ENCODE data around the gene SAPCD2.
"Not testable (repeated sequence)": the region's sequence is repeated elsewhere in the genome, so short reads cannot be mapped to it uniquely, and the experiment has no call there.

The SAPCD2 gene

DNA sequence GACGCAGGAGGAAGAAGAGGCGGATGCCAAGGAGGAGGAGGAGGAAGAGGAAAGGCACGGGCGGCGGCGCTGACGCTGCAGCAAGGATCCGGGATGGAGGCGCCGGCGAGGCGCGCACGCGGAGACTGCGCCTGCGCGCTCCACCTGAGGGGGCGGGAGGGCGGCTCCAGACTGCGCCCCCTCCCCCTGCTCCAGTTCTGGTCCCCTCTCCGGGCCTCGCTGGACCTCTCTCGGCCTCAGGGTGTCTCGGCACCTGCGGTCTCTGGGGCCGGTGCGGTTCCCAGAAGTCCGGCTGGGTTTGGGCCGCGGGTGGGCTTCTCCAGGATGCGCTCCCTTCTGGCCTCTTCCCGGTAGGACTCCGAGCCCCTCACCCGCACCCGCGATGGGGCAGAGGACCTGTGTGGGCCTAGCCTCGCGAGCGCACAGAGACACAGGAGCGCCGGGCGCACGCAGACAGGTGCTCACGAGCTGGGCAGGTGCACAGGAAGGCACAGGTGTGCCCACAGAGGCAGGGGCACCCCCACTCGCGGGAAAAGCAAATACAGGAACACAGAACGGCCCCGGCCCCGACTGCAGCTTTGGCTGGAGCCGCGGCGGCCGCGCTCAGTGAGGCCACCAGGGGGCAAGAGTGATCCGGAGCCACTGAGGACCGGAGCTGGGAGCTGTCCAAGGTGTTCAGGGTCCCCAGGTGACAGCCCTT, 24.1 kb downstream of the SAPCD2 start, which contains the start of gene NPDC1:
NPDC1 (minus strand) TSS at position 90 of the 700 bp plus-strand sequence. CDS start 188 bp downstream, outside the sequence.
- DNase-seq, result no peak

DNA sequence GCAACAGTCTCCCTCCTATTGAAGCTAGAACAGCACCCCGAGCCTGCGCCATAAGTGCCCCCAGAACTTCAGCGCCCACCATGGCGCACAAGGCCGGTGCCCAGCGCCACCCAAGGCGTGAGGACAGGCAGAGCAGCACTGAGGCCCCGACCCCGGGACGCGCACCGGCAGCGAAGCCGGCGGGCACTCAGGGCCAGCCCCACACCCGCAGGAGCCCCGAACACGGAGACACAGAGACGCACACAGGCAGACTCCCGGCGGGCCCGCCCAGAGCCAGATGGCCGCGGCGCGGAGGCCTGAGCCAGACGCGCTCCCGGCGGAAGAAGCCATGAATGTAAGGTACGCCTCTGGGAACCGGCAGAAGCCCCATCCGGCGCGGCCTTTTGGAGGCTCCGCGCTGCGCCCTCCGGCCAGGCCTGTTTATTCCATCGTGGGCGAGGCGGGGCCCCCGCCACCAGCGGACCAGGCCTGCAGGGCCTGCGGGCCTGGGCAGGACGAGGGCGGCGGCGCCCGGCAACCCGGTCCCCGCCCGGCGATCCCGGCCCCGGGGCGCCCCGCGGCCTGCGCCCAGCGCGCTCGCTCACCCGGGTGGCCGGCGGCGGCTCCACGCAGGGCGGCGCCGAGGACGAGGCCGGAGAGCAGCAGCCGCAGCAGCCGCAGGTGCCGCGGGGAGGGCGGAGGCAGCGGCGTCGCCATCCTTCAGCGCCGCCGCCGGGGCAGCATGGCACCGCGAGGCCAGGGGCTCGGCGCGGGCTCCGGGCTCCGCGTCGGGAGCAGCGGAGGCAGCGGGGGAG, 24.9 kb downstream of the SAPCD2 start:
- DNase-seq, result no peak

DNA sequence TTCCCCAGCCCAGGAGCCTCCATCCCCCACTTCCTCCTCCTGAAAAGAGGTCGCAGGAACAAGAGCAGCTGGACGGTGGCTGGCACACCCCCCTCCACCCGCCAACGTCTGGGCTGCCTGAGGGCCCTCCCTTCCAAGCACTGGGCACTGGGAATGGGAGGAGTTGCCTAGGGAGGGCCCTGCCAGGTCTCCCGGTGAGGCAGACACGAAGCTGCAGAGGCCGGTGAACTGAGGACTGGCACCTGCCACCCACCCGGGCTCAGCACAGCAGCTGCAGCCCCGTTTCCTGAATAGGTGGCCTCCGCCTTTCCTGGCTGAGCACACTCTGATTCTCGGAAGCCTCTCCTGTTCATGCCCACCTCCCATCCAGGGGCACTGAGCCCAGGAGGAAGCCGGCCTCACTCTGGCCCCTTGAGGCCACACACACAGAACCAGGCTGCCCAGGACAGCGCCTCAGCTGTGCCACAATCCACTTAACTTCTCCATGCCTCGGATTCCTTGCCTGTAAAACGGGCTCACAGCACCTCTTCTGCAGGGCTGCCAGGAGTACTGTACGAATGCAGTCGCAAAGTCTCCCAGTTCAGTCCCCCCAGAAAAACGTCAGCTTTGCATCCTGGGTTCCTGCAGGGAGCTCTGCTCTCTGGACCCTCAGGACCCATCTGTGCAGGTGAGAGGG, 25.7 kb downstream of the SAPCD2 start:
- no peak for DNase-seq

DNA sequence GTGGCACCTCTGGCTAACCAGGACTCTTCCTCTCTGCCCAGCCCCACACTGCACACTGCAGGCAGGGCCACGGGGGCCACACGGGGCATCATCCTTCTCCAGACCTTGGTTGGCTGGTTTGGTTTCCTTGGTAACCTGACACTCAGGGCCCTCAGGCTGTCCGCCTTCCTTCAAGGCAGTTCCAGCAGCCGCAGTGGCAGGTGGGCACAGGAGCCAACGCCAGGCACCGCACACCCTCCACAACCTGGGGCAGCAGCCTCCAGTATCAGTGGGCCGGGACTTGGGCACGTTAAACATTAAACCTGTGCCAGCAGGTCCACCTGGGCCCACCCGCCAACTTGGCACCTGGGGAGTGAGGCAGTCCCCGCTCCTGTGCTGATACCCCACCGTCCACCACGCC, 26.3 kb downstream of the SAPCD2 start:
- DNase-seq, result no peak

DNA sequence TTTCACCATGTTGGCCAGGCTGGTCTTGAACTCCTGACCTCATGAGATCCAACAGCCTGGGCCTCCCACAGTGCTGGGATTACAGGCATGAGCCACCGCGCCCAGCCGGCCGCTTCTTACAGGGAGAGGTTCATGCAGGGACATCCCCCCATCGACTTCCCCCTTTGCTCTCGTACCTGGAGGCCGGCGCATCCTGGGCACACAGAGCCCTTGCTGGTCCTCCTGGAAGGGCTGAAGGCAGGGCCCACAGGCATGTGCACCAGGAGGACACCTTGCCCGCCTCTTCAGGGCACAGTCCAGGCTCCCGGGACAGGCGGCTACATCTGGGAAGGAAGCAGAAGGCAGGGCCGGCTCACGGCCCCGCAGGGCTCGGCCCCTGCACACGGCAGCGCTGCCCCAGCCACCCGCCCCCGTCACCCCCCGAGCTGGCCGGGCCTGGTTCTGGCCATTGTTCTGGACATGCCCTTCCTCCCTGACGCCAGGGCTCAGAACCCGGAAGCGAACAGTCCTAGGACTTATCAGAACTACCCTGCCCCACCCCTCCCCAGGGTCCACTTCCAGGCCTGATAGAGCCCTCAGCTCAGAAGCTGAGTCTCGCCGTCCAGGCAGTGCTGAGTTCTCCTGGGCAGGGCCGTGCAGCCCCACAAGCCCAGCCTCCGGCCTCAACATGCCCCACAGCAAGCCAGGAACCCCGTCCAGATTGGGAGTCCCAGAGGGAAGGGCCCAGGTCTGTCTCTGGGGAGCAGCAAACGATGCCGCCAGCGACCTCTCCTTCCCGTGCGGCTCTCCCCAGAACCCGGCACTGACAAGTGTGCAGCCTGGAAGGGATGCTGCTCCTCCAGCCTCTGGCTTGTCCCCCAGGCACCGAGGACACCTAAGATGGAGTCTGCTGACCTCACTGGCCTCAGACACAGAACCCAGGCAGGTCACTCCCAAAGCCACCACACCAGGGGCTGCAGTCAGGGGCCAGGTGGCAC, 27.3 kb downstream of the SAPCD2 start:
- DNase-seq, result no peak

DNA sequence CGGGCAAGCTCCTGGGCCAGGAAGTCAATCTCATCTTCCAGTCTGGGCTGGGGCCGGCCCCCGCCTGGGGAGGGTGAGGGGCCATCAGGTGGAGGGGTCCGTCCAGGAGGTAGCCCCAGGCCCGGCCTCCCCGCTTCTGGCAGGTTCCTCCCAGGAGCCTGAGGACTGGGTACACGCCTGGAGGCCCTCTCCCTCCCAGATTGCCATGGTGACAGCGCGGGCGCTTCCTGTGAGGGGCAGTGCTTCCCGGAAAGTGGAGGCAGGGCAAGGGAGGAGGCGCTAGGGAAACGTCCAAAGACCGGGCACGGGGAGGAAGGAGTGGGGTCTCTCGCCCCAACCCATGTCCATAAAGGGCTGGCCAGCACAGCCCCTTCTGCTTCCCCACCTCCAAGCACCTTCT, 29.2 kb downstream of the SAPCD2 start:
- no peak for DNase-seq

DNA sequence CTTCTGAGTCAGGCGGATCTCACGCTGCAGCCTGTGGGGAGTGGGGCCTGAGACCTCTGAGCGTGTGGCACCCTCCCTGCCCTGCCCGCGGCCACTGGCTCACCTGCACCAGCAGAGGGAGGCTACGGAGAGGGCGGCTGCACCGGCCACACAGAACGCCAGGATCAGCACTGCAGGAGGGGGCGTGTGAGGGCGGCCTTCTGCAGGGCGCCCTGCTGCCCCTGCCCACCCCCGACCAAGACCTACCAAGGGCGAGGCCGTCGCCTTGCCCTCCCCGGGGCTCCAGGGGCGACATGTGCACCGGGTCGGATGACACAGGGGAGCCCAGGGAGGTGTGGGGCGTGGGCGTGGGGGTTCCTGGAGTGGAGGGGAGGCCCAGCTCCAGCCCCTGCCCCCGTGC, 29.8 kb downstream of the SAPCD2 start:
- DNase-seq, result no peak

DNA sequence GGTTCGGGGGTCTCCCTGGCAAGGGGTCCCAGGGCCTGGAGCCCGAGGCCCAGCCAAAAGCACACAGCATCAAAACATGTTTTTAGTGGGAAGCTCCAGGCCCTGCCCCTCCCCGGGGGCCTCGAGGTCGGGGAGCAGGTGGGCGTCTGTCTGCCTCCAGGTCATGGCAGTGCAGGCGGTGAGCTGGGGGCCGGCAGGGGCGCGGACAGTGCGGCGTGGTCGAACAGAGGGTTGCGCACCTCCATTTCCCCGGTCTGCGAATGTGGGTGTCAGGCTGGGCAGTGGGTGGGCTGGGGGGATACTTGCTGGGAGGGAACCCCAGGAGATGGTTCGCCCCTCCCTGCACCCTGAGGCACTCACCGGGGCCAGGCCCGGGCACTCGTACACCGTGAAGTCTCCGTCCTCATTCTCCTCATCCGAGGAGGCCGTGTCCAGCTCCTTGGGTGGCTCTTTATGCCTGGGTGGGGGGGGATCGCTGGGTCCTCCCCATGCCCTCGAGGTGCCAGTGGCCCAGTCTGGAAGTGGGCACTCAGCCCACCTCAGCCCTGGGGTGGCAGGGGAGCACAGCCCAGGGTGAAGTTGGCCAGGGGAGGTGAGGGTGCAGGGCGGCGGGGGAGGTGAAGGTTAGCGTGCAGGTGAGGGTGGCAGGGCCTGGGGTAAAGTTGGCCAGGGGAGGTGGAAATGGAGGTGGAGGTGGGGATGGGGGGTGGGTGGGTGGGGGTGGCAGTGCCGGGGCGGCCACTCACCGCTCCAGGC, 30.6 kb downstream of the SAPCD2 start:
- no peak for DNase-seq

DNA sequence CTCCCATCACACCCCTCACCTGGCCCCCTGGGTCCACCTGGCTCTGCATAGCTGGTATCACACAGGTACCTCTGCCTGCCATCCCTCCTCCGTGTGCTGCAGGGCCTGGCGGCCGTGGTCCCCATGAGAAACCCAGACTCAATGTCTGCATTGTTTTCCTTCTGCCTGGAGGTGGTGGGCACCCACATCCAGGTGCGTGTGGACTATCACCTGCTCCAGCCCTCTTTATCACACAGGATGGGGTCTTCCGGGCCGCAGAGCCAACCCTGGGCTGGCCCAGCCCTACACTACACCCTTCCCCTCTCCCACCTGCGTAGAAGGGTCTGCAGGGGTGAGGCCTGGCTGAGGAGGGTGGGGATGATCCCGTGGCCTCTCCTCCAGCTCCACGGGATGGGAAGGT, 31.4 kb downstream of the SAPCD2 start:
- DNase-seq, result no peak

DNA sequence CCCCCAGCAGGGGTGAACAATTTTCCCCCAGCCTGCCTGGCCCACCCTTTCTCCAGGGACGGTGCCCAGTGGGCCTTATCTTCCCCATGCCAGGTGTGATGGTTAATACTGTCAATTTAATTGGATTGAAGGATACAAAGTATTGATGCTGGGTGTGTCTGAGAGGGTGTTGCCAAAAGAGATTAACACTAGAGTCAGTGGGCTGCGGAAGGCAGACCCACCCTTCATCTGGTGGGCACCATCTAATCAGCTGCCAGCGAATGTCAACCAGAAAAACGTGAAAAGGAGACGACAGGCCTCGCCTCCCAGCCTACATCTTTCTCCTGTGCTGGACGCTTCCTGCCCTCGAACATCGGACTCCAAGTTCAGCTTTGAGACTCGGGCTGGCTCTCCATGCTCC, 32.9 kb downstream of the SAPCD2 start:
- DNase-seq, result no peak

DNA sequence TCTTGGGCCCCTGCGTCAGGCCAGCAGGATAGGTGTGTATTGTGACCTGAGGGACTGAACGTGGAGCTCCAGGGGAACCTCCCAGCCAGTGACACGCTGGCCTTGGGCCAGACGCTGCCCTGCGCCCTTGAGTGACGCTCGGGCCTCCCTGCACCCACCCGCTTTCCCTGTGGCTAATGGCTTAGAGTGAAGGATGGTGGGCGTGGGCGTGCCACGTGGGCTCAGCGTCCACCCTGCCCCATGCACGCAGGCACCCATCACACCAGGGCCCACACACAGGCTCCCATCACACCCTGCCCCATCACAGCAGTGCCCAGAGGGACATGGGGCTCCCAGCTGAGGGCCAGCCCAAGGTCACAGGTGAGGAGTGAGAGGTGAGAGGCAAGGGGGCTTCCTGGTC, 33.3 kb downstream of the SAPCD2 start:
- DNase-seq, result no peak

DNA sequence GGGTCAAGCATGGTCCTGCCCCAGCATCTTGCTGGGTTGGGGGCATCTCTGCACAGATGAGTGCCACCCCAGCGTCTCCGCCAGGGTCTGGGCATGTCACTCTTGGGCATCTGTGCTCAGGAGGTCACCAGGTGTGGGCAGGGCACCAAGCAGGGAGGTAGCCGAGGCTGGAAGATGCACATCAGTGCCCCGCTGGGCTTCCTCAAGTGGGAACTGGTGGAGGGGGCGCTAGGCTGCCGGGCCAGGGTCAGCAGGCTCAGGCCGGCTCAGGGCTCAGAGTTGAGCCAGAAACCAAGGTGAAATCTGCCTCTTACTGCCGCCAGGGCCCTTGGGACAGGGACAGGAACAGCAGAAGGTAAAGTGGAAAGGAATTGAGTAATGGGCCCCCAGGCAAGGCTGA, 34.4 kb downstream of the SAPCD2 start:
- DNase-seq, result no peak

DNA sequence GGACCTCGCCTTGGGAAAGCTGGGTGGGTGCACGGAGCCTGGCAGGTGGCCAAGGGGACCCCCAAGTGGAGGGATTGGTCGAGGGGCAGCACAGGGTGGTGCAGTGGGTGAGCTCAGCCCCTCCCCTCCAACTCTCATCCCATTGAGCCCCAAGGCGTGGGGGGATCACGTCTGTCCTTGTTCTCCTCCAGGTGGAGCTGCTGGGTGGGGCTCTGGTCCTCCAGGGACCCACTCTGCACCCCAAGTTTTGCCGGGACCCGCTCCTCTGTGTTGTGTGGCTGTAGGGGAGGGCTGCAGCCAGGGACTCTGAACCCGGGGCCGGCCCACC, 34.9 kb downstream of the SAPCD2 start:
- no peak for DNase-seq

DNA sequence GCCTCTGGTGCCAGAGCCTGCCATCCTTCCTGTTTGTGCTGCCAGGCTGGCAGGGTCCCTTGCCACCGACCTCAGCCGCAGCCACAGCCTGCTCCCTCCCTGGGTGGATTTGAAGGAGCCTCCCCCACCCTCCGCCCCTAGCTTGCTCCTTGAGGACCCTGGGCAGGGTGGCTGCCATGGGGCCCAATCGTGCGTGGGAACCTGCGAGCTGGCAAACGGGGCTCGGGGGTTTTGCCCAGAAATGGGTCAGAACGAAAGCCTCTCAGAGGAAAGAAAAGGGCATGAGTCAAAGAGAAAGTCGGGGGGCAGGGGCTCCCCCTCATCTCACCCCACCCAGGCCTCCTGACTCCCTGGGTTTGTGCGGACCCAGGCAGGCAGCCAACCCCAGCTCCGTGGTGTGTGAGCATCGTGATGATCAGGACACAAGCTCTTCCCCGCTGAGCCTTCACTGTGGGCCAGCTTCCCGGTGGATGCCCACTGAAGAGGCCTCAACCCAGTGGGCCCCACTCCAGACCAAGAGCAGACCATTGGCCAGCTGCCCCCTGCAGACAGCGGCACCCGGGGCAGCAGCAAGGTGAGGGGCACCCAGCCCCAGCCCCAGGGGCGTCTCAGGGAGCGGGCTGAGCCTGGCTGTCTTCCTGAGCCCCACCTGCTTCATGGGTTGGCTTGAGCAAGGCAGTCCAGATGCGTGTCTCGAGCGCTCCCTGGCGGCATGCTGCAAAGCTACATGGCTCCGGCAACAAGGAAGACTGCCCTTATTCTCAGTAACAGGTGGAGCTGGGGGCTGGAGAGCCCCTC, 35.4 kb downstream of the SAPCD2 start:
- DNase-seq, result no peak

DNA sequence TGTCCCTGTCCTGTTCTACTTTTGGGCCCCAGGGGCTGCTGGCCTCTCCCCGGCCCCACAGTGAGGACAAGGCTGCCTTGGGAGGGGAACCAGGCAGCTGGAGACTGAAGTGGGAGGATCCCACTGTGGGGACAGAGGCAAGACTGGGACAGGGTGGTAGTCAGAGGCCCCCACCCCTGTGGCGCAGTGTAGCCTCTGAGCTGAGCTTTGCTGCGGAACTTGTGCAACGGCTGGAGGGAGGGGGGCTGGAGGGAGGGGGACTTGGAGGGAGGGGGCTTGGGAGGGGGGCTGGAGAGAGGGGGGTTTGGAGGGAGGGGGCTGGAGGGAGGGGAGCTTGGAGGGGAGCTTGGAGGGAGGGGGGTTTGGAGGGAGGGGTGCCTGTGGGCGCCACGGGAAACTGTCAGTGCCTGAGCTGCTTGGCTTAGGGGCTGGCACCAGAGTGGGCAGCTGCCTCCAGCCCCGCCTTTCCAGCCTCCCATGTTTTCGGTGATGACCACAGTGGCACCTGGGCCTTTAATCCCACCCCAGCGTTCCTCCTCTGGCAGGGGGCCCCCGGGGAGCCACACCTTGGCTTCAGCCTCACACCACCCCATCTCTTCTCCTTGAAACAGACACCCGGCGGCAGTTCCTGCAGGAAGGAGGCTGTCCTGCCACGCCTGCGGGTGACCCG, 36.2 kb downstream of the SAPCD2 start:
- no peak for DNase-seq

DNA sequence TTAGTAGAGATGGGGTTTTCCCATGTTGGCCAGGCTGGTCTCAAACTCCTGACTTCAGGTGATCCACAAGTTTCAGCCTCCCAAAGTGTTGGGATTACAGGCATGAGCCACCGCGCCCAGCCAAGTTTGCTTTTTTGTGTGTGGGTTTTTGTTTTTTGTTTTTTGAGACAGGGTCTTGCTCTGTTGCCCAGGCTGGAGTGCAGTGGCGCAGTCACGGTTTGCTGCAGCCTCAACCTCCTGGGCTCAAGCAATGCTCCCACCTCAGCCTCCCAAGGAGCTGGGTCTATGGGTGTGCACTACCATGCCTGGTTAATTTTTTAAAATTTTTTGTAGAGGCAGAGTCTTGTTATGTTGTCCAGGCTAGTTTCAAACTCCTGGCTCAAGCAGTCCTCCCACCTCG, 36.9 kb downstream of the SAPCD2 start:
- DNase-seq, result not testable (repeated sequence)

DNA sequence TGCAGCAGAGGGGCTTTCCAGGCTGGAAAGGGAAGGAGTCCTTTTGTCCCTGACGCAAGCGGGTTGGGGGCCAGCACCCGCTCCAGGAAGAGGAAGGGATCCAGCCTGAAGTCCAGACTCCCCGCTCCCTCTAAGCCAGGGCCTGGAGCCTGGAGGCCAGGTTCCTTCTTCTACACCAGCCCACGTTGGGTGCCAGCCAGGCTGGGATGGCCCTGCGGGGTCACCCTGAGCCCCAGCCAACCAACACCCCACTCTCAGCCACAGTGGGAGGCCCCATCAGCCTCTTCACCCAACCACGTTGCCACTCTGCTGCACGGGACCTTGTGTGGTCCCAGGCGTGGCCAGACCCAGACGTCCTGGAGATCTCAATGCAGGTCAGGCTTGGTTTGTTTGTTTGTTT, 37.5 kb downstream of the SAPCD2 start:
- DNase-seq, result no peak

DNA sequence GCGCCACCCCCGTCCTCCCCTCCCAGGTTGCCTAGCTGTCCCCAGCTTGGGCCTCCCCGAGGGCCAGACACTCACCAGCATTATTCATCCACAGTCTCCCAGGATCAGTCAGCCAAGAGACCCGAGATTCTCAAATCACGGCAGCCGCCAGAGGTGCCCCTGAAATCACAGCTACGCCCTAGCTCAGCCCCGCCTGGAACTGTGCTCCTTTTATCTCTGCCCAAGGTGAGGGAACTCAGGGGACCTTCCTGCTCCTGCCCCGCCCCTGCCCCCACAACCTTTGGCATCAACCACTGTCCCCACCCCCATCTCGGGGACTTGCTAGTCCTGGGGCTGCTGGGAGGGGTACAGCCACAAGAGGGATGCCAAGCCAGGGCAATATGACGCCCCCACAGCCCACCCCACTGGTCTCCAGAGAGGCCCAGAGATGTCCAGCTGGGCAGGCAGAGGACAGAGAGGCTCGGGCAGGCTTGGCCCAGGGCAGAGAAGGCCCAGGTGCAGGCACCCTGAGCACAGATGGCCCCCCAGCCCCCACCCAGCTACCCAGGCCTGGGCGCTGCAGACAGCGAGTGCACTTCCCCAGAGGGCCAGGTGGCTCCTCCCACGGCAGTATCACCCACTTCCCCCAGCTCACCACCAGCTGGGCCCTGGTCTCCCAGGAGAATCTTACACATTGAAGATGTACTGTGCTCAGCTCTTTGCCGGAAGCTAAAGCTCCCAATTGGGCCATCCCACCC, 38.3 kb downstream of the SAPCD2 start, which contains the start of gene FUT7:
FUT7 (minus strand) TSS at position 185 of the 737 bp plus-strand sequence; CDS start at position 88, 97 bp downstream.
- DNase-seq, result no peak
